ENCODE results near the gene NQO2. TPM values are rescaled to one million over a fixed set of nuclear protein-coding genes. Genes with fewer than 3 reads are reported as not detected.
"Not testable (repeated sequence)": the region's sequence is repeated elsewhere in the genome, so short reads cannot be mapped to it uniquely, and the experiment has no call there.

NQO2 gene
- polyA plus RNA-seq, 3 donors: 20.1 to 99.5 (median 73.4) TPM

DNA sequence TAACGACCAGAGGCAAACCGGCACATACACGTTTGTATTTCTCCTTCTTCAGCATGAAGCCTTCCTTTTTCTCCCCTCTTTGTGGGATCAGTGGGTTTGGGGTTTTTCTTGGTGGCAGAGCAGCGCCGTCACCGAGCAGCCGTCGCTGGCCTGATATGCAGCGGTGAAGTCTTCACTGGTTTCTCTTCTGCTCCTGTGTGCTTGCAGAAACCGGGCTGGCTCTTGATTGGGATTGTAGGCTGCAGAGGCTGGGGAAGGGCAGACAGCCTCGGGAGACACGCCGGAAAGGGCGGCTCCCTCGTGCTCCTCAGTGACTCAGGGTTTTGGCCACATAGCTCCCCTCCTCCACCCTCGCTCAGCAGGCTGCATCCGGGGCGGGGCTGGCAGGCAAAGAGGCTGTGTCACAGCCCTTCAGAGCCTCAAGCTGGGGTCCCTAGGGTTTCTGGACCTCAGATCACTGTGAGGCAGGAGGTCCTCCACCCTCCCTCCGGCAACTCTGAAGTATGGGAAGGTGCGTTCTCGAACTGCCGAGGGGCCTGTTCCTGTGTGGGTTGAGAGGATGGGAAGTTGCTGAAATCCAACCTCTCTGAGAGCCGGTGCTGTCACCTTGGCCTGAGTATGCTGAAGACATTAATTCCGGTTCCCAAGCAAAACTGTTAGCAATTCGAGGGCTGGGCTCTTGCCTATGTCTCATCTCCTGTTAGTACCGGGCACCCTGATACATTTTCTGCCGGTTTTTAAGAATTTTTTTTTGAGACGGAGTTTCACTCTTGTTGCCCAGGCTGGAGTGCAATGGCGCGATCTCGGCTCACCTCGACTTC lies 24.2 kb downstream of the NQO2 start:
- 11 to 61% (median 15%) methylated on average over 32 of the region's 32 CpGs for WGBS, 3 donors
- H3K27ac ChIP-seq (ENCODE audit: low read depth, low read length): peak overlapping the region; percentile 87

DNA sequence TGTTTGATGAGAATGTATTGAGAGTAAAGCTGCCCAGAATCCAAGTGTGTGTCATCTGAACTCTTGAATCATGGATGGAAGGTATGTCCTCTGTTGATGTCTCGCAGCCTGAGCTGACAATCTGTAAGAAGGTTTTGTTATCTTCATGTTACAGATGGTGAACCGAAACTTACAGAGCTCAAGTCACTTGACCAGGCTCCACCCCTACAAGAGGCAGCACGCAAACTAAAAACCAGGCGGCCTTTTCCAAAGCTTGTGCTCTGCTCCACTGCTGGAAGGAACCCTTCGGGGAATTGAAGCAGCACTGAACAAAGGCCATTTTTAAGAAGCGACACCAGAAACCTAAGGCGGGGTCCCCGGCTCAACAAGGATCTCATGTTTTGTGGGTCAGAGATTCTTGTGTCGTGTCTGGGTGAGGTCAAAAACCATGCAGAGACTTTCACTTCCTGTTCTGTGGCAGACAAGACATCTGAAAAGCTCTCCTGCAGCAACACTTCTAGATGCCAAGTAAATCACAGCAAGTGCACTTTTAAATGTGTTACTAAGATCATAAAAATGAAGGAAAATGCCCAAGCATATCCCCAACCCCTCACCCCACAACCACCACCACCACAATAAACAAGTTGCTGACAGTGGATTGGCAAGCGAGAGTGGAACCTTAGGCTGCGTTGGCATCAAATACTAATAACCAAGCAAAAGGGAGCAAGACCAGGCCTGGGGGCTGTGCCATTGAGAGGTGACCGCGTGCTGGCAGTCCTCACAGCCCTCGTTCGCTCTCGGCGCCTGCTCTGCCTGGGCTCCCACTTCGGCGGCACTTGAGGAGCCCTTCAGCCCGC lies 27.3 kb downstream of the NQO2 start:
- H3K27ac ChIP-seq (ENCODE audit: low read depth, low read length): no peak overlapping the region
- WGBS, 3 donors: 83 to 84% (median 84%) methylated on average over 19 to 20 of the region's 20 CpGs

DNA sequence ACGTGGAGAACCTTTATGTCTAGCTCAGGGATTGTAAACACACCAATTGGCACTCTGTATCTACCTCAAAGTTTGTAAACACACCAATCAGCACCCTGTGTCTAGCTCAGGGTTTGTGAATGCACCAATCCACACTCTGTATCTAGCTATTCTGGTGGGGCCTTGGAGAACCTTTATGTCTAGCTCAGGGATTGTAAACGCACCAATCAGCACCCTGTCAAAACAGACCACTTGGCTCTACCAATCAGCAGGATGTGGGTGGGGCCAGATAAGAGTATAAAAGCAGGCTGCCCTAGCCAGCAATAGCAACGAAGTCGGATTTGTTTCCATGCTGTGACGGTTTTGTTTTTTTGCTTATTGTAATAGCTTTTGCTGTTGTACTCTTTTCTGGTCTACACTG lies 28.5 kb downstream of the NQO2 start:
- WGBS, 3 donors: 76 to 86% (median 81%) methylated on average over 5 of the region's 5 CpGs
- not testable (repeated sequence) for H3K27ac ChIP-seq (ENCODE audit: low read depth, low read length)

DNA sequence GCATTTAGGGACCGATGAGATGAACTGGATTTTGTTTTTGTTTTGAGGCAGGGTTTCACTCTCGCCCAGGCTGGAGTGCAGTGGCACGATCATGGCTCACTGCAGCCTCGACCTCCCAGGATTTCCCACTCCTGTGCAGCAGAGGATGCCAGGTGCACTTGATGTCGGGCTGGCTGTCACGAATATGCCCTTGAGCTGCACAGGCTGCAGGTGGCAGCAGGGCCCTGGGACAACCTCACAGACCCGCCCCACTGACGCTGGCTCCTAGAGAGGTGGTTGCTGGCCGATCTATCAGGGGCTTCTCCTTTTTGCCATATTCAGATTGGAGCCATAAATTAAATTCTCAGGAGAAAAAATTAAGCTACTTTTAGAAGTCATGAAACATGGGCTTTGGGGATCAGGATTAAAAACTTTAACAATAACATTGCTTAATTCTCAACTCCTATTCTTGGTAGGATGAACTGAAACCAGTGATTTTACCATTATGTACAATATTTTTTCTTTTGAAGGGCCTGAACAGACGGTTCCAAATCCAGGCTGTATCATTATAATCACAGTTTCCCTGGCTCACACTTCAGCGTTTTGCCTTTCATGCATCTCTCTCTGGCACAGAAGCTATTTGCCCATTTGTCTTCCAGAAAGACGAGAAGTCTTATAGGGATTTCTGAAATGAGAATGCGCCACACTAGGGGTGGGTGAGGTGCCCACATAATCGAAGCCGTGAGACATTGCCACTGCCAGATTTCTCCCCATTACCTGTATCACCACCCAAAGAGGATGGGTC lies 32.4 kb downstream of the NQO2 start:
- no peak overlapping the region for H3K27ac ChIP-seq (ENCODE audit: low read depth, low read length)
- 58 to 75% (median 61%) methylated on average over 15 of the region's 15 CpGs for WGBS, 3 donors

DNA sequence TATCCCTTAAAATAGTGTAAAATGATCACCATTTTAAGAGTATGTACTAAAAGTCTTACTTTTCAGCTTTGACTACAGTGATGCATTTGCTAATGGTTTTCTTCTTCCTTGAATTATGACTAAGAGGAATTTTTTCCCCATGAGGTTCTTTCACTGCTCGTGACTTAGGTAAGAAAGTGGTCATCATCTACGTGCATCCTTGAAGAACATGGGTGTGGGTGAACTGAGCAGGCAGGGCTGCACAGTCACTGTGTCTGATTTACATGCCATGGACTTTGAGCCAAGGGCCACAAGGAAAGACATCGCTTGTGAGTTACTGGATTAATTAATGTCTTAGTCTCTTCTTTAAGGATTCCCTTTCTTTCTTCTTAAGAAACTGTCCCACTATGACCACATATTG lies 33.3 kb downstream of the NQO2 start:
- no peak overlapping the region for H3K27ac ChIP-seq (ENCODE audit: low read depth, low read length)
- WGBS, 3 donors: 94% methylated on average over 3 of the region's 3 CpGs

DNA sequence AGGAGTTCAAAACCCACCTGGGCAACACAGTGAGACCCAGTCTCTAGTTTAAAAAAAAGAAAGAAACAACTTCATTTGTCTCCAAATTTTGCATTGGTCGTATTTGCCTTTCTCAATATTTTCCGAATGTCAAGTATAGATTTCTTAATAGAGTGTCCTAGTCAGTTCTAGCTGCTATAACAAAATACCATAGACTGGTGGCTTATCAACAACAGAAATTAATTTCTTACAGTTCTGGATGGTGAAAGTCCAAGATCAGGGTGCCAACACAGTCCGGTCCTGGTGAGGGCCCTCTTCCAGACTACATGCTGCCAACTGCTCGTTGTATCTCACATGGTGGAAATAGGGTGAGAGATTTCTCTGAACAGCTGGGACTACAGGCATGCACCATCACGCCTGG lies 34.0 kb downstream of the NQO2 start:
- 95 to 97% (median 97%) methylated on average over 5 of the region's 5 CpGs for WGBS, 3 donors
- H3K27ac ChIP-seq (ENCODE audit: low read depth, low read length): no peak overlapping the region

DNA sequence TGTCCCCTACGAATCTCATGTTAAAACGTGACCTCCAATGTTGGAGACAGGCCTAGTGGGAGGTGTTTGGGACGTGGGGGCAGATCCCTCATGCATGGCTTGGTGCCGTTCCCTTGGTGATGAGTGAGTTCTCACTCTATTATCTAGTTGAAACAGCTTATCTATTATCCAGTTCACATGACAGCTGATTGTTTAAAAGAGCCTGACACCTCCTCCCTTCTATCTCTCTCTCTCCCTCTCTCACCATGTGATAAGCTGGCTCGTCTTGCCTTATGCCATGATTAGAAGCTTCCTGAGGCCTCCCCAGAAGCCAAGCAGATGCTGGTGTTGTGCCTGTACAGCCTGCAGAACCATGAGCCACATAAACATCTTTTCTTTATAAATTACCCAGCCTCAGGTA lies 35.7 kb downstream of the NQO2 start:
- WGBS, 3 donors: 67 to 86% (median 73%) methylated on average over 5 of the region's 5 CpGs
- H3K27ac ChIP-seq (ENCODE audit: low read depth, low read length): no peak overlapping the region

DNA sequence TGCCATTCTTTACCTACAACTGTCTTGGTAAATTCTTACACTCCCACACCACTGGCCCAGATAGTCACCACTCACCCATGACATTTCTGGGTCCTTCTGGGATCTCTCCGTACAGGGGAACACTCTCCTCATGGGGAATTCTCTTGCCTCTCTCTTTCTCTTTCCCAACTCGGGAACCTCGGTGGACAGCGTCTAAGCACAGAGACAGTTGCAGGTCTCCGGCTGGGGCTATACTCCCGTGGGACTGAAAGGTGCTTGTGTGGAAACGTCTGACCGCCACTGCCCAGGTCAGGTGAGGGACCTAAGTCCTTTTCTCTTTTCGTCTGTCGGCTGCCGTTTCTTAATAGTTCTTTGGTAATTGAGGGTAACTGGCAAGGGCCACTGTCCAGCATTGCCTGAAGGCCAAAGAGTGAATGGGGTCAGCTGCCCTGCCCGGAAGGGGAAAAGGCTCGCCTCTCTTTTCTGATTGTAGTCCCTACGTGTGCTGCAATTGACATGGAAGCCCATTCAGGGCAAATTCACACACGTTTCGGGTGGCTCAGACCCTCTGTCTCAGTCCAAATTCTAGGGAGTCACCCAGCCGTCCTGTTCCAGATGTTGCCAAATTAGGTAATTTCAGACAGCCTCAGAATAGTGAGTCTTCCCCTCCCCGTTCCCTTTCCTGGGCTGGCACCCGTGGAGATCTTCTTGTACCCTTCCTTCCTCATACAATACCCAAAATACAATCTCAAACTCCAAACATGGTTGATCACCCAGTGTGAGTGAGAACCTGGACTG lies 37.4 kb downstream of the NQO2 start:
- H3K27ac ChIP-seq (ENCODE audit: low read depth, low read length): no peak overlapping the region
- WGBS, 3 donors: 69 to 77% (median 69%) methylated on average over 19 of the region's 19 CpGs

DNA sequence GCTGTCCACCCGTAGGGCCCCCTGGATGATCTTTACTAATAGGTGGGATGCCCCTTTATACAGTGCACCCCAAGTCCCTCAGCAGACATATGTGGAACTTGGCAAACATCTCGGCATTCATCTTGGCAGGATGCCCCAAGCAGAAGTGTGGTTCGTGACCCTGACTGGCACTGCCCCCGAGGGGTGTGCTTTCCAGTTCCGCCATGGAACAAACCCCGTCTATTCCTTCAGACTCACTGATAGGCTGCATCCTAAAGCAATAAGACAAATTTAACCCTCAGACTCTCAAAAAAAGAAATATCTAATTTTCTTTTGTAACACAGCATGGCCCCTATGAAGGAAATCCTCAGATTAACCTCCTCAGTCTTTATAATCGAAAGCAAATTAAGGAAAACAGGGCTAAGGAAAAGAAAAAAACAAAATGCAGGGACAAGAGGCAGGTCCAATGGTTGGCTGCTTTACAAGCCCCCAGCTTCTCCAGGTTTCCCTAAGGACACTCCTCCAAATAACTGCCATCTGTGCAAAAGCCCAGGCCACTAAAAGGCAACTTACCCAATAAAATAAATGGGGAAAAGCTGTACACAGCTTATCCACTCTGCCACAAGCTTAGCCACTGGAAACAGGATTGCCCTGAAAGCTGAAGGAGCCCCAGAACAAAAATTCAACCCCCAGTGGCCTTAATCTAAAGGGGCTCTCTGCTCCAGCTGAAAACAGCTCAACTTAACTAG lies 38.1 kb downstream of the NQO2 start:
- WGBS, 3 donors: 37 to 45% (median 41%) methylated on average over 7 of the region's 7 CpGs
- no peak overlapping the region for H3K27ac ChIP-seq (ENCODE audit: low read depth, low read length)

DNA sequence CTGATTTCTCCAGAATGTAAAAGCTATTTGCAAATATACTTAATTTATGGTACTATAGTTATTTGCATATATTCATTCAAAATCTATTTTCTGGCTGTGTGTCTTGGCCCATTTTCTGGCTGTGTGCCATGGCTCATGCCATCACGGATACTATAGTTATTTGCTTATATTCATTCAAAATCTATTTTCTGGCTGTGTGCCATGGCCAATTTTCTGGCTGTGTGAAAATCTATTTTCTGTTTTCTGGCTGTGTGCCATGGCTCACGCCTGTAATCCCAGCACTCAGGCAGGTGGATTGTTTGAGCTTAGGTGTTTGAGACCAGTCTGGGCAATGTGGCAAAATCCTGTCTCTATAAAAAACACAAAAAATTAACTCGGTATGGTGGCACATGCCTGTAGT lies 39.7 kb downstream of the NQO2 start:
- 24 to 68% (median 66%) methylated on average over 3 of the region's 3 CpGs for WGBS, 3 donors
- no peak overlapping the region for H3K27ac ChIP-seq (ENCODE audit: low read depth, low read length)

DNA sequence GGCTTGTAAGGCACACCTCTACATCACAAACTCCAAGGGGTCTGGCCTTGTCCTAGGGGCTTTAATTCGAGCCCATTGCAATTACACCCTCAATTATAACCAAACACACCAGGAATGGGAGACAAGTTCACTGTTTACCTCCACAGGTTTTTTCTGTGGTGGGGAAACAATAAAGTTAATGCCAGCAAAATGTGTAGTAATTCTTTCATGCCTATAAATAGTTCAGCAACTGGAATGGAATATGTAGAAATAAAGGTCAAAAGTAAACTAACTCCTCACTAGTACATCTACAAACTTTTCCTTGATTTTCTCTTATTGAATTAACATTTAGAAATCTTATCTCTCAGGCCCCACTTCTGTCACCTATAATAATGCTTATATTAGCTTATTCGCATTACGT lies 41.5 kb downstream of the NQO2 start:
- 89 to 99% (median 95%) methylated on average over 3 of the region's 3 CpGs for WGBS, 3 donors

DNA sequence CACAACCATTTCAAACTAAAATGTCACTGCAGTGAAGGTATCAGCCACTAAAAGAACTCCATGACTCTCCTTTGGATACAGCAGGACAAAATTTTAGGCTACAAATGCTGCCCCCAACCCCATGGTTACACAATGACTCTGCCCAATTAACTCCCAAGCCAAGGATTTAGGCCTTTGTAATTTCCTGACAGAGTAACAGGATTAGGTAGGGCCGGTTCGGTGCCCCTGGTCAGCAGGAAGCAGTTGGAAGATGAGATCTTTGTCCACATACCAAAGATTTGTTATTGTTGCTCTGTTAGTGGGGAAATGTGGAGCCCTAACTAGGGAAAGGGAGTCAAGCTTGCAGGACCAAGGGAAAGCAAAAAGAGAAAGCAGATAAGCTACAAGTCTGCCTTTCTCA lies 41.9 kb downstream of the NQO2 start:
- 47 to 61% (median 48%) methylated on average over 2 of the region's 2 CpGs for WGBS, 3 donors
- no peak overlapping the region for H3K27ac ChIP-seq (ENCODE audit: low read depth, low read length)

More for the DNA sequence above, 41.5 kb downstream of the NQO2 start:
- H3K27ac ChIP-seq (ENCODE audit: low read depth, low read length): no peak overlapping the region

DNA sequence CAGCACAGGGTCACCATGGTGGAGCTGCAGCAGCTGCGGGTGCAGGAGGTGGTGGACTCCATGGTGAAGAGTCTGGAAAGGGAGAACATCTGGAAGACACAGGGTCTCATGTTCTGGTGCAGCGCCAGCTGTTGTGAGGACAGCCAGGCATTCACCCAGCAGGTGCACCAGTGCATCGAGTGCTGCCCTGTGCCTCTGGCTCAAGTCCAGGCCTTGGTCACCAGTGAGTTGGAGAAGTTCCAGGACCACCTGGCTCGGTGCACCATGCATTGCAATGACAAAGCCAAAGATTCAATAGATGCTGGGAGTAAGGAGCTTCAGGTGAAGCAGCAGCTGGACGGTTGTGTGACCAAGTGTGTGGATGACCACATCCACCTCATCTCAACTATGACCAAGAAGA lies 45.7 kb downstream of the NQO2 start:
- WGBS, 3 donors: 59 to 75% (median 74%) methylated on average over 5 of the region's 5 CpGs

DNA sequence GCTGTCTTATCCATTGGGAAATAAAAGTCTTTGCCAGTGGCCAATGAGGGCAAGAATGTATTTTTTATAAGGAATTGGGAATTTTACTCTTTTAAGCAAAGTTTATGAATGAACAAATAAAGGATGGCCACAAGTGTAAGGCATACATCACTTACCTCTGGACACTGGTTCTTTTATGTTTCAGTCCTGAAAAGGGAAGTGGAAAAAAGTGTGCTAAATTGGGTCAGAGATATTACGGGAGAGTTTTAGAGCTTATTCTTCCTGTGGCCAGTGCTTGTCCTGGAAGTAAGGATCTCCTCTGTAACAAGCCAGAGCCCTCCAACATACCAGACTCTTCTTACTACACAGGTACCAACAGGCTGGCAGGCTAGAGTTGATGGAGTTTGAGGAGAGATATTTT lies 46.1 kb downstream of the NQO2 start:
- WGBS, 3 donors: 48 to 86% (median 50%) methylated on average over 1 of the region's 1 CpG
- H3K27ac ChIP-seq (ENCODE audit: low read depth, low read length): no peak overlapping the region

More for the DNA sequence above, 45.7 kb downstream of the NQO2 start:
- no peak overlapping the region for H3K27ac ChIP-seq (ENCODE audit: low read depth, low read length)

DNA sequence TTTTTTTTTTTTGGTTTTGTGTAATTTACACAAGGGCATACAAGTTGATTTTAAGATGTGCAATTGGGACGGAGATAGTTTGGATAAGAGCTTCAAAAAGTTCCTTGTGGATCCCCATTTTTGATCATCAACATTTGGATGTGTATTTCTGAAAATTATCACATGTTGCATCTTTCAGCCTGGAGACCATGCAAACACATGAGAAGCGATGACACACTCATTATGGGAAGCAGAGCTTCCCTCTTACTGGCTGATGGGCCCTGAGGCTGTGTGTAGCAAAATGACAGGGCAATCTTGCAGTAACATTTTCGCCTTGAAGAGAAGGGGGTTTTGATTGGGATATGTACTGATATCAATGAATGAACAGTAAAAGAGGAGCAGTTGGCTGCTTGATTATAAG lies 46.6 kb downstream of the NQO2 start:
- WGBS, 3 donors: 82 to 92% (median 86%) methylated on average over 3 of the region's 3 CpGs
- H3K27ac ChIP-seq (ENCODE audit: low read depth, low read length): no peak overlapping the region

DNA sequence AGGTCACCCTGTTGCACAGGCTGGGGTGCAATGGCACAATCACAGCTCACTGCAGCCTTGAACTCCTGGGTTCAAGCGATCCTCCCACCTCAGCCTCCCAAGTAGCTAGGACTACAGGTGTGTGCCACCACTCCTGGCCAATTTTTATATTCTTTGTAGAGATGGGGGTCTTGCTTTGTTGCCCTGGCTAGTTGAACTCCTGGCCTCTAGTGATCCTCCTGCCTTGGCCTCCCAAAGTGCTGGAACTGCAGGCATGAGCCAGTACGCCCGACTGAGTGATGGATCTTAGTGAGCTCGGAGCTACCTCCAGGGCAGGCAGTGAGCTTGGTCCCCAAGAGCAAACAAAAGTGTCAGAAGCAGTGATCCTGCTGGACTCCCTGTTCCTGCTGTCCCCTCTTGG lies 48.3 kb downstream of the NQO2 start:
- not testable (repeated sequence) for H3K27ac ChIP-seq (ENCODE audit: low read depth, low read length)
- WGBS, 3 donors: 85 to 98% (median 96%) methylated on average over 4 of the region's 4 CpGs

DNA sequence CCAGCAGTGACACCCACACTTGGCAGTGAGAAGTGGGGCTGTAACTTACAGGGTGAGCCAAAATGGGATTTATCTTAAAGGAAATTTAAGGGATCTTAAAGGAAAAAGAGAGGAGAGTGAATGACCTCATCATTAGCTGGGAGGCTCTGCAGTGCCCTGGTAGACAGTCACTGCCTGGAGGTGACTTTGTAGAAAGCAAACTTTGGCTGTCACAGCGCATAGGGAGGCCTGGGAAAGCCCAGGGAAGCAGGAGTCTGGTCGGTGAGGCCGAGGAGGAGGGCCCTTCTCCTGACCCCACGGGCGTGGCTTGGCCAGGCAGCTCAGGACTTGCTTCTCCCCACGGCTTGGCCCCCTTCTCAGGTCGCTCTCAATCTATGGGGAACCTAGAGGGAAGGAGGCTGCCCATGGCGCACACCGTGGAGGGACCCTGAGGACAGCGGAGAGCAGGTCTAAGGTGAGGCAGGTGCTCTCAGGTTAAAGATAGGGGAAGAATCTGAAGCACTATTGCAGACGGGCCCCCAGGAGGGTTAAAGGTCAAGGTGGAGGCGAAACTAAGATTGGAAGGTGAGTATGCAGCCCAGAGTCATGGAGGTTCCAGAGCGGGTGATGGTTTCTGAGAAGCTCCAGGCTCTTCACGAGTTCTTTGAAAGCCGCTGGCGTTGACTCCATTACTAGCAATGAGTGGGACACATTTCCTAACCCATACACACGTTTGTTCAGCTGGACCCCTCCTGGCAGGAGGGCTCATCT lies 53.0 kb downstream of the NQO2 start:
- 79 to 87% (median 81%) methylated on average over 17 of the region's 17 CpGs for WGBS, 3 donors
- no peak overlapping the region for H3K27ac ChIP-seq (ENCODE audit: low read depth, low read length)

All from adipose tissue (tissue), 3 donors.